ENCODE measurements around the gene NCOR2. TPM values are rescaled to one million over a fixed set of nuclear protein-coding genes. Genes with fewer than 3 reads are reported as not detected.
"Not testable (repeated sequence)": the region's sequence is repeated elsewhere in the genome, so short reads cannot be mapped to it uniquely, and the experiment has no call there.

Gene NCOR2
- total and polyA plus RNA-seq, 4 donors: 39.1 to 248 (median 124) TPM

- Histone ChIP-seq H3K36me3 (ENCODE audit: control insufficient read depth in 1 of 2, insufficient read depth in 2 of 2, low read length in 1 of 2) (no peaks in the 10 kb centered on the region), H3K9me3 (ENCODE audit: control insufficient read depth, low read length) (no peaks in the 10 kb centered on the region), H3K4me3 (ENCODE audit: low read length in 2 of 2) (no peak overlapping the region), H3K27me3 (ENCODE audit: control insufficient read depth in 1 of 2, insufficient read depth in 2 of 2, low read length in 1 of 2) (no peaks in the 10 kb centered on the region), H3K4me1 (ENCODE audit: control insufficient read depth in 1 of 2, insufficient read depth in 2 of 2, low read length in 2 of 2) (no peaks in the 10 kb centered on the region), H3K27ac (ENCODE audit: low read depth in 1 of 2, low read length in 2 of 2) (no peak overlapping the region)
- ATAC-seq (ENCODE audit: low FRiP score) (peak; percentile 25), DNase-seq (peak in 1 of 2 donors; percentile 73)
- WGBS, 2 donors: 82 to 85% methylated on average over 21 of the region's 21 CpGs
- intact Hi-C loops (cut with DNase I): no loop called here
These were observed 25.2 kb upstream of the NCOR2 start for GRCh38 chr12:124592481-124593160.

GRCh38 chr12:124592050-124592449, 24.6 kb upstream of the NCOR2 start:
- H3K4me3 ChIP-seq (ENCODE audit: low read length in 2 of 2): no peak overlapping the region
- no peaks in the 10 kb centered on the region for H3K4me1 ChIP-seq (ENCODE audit: control insufficient read depth in 1 of 2, insufficient read depth in 2 of 2, low read length in 2 of 2)
- ATAC-seq (ENCODE audit: low FRiP score): no peak
- H3K9me3 ChIP-seq (ENCODE audit: control insufficient read depth, low read length): no peaks in the 10 kb centered on the region
- intact Hi-C loops (cut with DNase I): no loop called here
- no peaks in the 10 kb centered on the region for H3K36me3 ChIP-seq (ENCODE audit: control insufficient read depth in 1 of 2, insufficient read depth in 2 of 2, low read length in 1 of 2)
- DNase-seq: no peak
- no peaks in the 10 kb centered on the region for H3K27me3 ChIP-seq (ENCODE audit: control insufficient read depth in 1 of 2, insufficient read depth in 2 of 2, low read length in 1 of 2)
- 65 to 72% methylated on average over 6 of the region's 6 CpGs for WGBS, 2 donors
- H3K27ac ChIP-seq (ENCODE audit: low read depth in 1 of 2, low read length in 2 of 2): no peak overlapping the region

- Histone ChIP-seq H3K27me3 (ENCODE audit: control insufficient read depth in 1 of 2, insufficient read depth in 2 of 2, low read length in 1 of 2) (no peaks in the 10 kb centered on the region), H3K9me3 (ENCODE audit: control insufficient read depth, low read length) (no peaks in the 10 kb centered on the region), H3K4me3 (ENCODE audit: low read length in 2 of 2) (no peak overlapping the region), H3K27ac (ENCODE audit: low read depth in 1 of 2, low read length in 2 of 2) (no peak overlapping the region), H3K36me3 (ENCODE audit: control insufficient read depth in 1 of 2, insufficient read depth in 2 of 2, low read length in 1 of 2) (no peaks in the 10 kb centered on the region), H3K4me1 (ENCODE audit: control insufficient read depth in 1 of 2, insufficient read depth in 2 of 2, low read length in 2 of 2) (no peaks in the 10 kb centered on the region)
- ATAC-seq (ENCODE audit: low FRiP score): no peak
- 90 to 97% methylated on average over 6 of the region's 6 CpGs for WGBS, 2 donors
- intact Hi-C loops (cut with DNase I): no loop called here
- DNase-seq: no peak
These were observed 23.0 kb upstream of the NCOR2 start for GRCh38 chr12:124590447-124590846.

GRCh38 chr12:124588751-124589267, 21.4 kb upstream of the NCOR2 start:
- no peak overlapping the region for H3K27ac ChIP-seq (ENCODE audit: low read depth in 1 of 2, low read length in 2 of 2)
- 33 to 41% methylated on average over 9 of the region's 9 CpGs for WGBS, 2 donors
- DNase-seq (peak in 1 of 2 donors; percentile 74), ATAC-seq (ENCODE audit: low FRiP score) (peak; percentile 65)
- no peaks in the 10 kb centered on the region for H3K9me3 ChIP-seq (ENCODE audit: control insufficient read depth, low read length)
- no peaks in the 10 kb centered on the region for H3K4me1 ChIP-seq (ENCODE audit: control insufficient read depth in 1 of 2, insufficient read depth in 2 of 2, low read length in 2 of 2)
- no peaks in the 10 kb centered on the region for H3K36me3 ChIP-seq (ENCODE audit: control insufficient read depth in 1 of 2, insufficient read depth in 2 of 2, low read length in 1 of 2)
- intact Hi-C loops (cut with DNase I): no loop called here
- H3K27me3 ChIP-seq (ENCODE audit: control insufficient read depth in 1 of 2, insufficient read depth in 2 of 2, low read length in 1 of 2): no peaks in the 10 kb centered on the region
- H3K4me3 ChIP-seq (ENCODE audit: low read length in 2 of 2): no peak overlapping the region

- no peaks in the 10 kb centered on the region for H3K9me3 ChIP-seq (ENCODE audit: control insufficient read depth, low read length)
- no peak overlapping the region for H3K4me3 ChIP-seq (ENCODE audit: low read length in 2 of 2)
- ATAC-seq (ENCODE audit: low FRiP score) (no peak), DNase-seq (no peak)
- H3K27ac ChIP-seq (ENCODE audit: low read depth in 1 of 2, low read length in 2 of 2): no peak overlapping the region
- no peaks in the 10 kb centered on the region for H3K27me3 ChIP-seq (ENCODE audit: control insufficient read depth in 1 of 2, insufficient read depth in 2 of 2, low read length in 1 of 2)
- no peaks in the 10 kb centered on the region for H3K4me1 ChIP-seq (ENCODE audit: control insufficient read depth in 1 of 2, insufficient read depth in 2 of 2, low read length in 2 of 2)
- WGBS, 2 donors: 91 to 92% methylated on average over 4 of the region's 4 CpGs
- no peaks in the 10 kb centered on the region for H3K36me3 ChIP-seq (ENCODE audit: control insufficient read depth in 1 of 2, insufficient read depth in 2 of 2, low read length in 1 of 2)
- intact Hi-C loops (cut with DNase I): no loop called here
These were observed 20.7 kb upstream of the NCOR2 start for GRCh38 chr12:124588018-124588634.

- Histone ChIP-seq H3K4me3 (ENCODE audit: low read length in 2 of 2) (no peak overlapping the region), H3K4me1 (ENCODE audit: control insufficient read depth in 1 of 2, insufficient read depth in 2 of 2, low read length in 2 of 2) (no peaks in the 10 kb centered on the region), H3K27ac (ENCODE audit: low read depth in 1 of 2, low read length in 2 of 2) (no peak overlapping the region), H3K36me3 (ENCODE audit: control insufficient read depth in 1 of 2, insufficient read depth in 2 of 2, low read length in 1 of 2) (no peaks in the 10 kb centered on the region), H3K9me3 (ENCODE audit: control insufficient read depth, low read length) (no peaks in the 10 kb centered on the region), H3K27me3 (ENCODE audit: control insufficient read depth in 1 of 2, insufficient read depth in 2 of 2, low read length in 1 of 2) (no peaks in the 10 kb centered on the region)
- no peak for ATAC-seq (ENCODE audit: low FRiP score)
- DNase-seq: no peak
- WGBS, 2 donors: 77 to 82% methylated on average over 11 of the region's 11 CpGs
- intact Hi-C loops (cut with DNase I): no loop called here
These were observed 19.3 kb upstream of the NCOR2 start for GRCh38 chr12:124586756-124587155.

GRCh38 chr12:124584494-124584893, 17.1 kb upstream of the NCOR2 start:
- WGBS, 2 donors: 95 to 96% methylated on average over 7 of the region's 7 CpGs
- H3K4me3 ChIP-seq (ENCODE audit: low read length in 2 of 2); H3K4me1 ChIP-seq (ENCODE audit: control insufficient read depth in 1 of 2, insufficient read depth in 2 of 2, low read length in 2 of 2); ATAC-seq (ENCODE audit: low FRiP score); H3K36me3 ChIP-seq (ENCODE audit: control insufficient read depth in 1 of 2, insufficient read depth in 2 of 2, low read length in 1 of 2); DNase-seq; intact Hi-C loops (cut with DNase I); H3K27me3 ChIP-seq (ENCODE audit: control insufficient read depth in 1 of 2, insufficient read depth in 2 of 2, low read length in 1 of 2); H3K27ac ChIP-seq (ENCODE audit: low read depth in 1 of 2, low read length in 2 of 2); H3K9me3 ChIP-seq (ENCODE audit: control insufficient read depth, low read length): not testable (repeated sequence)

GRCh38 chr12:124583854-124584253, 16.4 kb upstream of the NCOR2 start:
- Histone ChIP-seq H3K27me3 (ENCODE audit: control insufficient read depth in 1 of 2, insufficient read depth in 2 of 2, low read length in 1 of 2) (no peaks in the 10 kb centered on the region), H3K27ac (ENCODE audit: low read depth in 1 of 2, low read length in 2 of 2) (no peak overlapping the region), H3K4me1 (ENCODE audit: control insufficient read depth in 1 of 2, insufficient read depth in 2 of 2, low read length in 2 of 2) (no peaks in the 10 kb centered on the region), H3K9me3 (ENCODE audit: control insufficient read depth, low read length) (no peaks in the 10 kb centered on the region), H3K36me3 (ENCODE audit: control insufficient read depth in 1 of 2, insufficient read depth in 2 of 2, low read length in 1 of 2) (no peaks in the 10 kb centered on the region), H3K4me3 (ENCODE audit: low read length in 2 of 2) (no peak overlapping the region)
- DNase-seq (no peak), ATAC-seq (ENCODE audit: low FRiP score) (no peak)
- intact Hi-C loops (cut with DNase I): no loop called here
- WGBS, 2 donors: 95 to 97% methylated on average over 10 of the region's 10 CpGs

GRCh38 chr12:124582108-124582424, 14.7 kb upstream of the NCOR2 start:
- no peaks in the 10 kb centered on the region for H3K36me3 ChIP-seq (ENCODE audit: control insufficient read depth in 1 of 2, insufficient read depth in 2 of 2, low read length in 1 of 2)
- no peaks in the 10 kb centered on the region for H3K27me3 ChIP-seq (ENCODE audit: control insufficient read depth in 1 of 2, insufficient read depth in 2 of 2, low read length in 1 of 2)
- intact Hi-C loops (cut with DNase I): no loop called here
- no peak overlapping the region for H3K27ac ChIP-seq (ENCODE audit: low read depth in 1 of 2, low read length in 2 of 2)
- H3K4me3 ChIP-seq (ENCODE audit: low read length in 2 of 2): no peak overlapping the region
- ATAC-seq (ENCODE audit: low FRiP score) (peak; percentile 40), DNase-seq (peak in 1 of 2 donors; percentile 68)
- no peaks in the 10 kb centered on the region for H3K4me1 ChIP-seq (ENCODE audit: control insufficient read depth in 1 of 2, insufficient read depth in 2 of 2, low read length in 2 of 2)
- H3K9me3 ChIP-seq (ENCODE audit: control insufficient read depth, low read length): no peaks in the 10 kb centered on the region
- 27 to 38% methylated on average over 5 of the region's 5 CpGs for WGBS, 2 donors

Measured in aorta (tissue), 5 donors.